ENCODE data around the gene MACROH2A1. TPM values are rescaled to one million over a fixed set of nuclear protein-coding genes. Genes with fewer than 3 reads are reported as not detected.

Gene MACROH2A1
- total RNA-seq, 1 donor from 2014 or later, result 165 TPM

DNA sequence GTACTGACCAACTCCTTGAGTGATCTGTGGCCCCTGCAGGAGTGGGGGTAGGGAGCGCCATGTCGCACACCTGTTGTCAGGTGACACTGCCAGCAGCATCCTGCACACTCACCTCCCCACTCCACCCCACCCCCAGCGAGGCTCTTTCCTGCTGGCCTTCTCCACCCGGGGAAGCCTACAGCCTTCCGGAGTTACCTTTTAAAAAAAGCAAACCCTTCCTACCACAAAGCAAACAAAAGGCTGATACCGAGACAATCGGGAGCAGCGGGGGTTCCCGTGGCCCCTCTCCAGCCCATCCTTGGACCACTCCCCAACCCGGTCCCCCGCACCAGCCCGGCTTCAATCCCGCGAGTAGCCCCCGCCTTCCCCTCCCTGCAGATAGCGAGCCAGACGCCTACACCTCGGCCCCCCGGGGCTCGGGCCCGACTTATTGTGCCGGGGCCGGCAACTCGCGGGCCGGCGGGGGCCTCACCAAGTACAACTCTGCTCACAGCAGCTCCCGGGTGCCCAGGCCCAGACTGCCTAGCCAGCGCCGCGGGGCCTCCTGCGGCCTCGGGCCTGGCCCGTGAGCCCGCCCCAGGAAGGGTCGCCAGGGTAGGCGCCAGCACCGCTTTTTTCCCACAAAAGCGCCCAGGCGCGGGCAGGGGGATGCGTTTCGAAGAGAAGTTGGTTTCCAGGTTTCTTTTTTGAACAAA, 724 bp downstream of the MACROH2A1 start:
- peak; percentile 30 for DNase-seq (ENCODE audit: low read depth)

DNA sequence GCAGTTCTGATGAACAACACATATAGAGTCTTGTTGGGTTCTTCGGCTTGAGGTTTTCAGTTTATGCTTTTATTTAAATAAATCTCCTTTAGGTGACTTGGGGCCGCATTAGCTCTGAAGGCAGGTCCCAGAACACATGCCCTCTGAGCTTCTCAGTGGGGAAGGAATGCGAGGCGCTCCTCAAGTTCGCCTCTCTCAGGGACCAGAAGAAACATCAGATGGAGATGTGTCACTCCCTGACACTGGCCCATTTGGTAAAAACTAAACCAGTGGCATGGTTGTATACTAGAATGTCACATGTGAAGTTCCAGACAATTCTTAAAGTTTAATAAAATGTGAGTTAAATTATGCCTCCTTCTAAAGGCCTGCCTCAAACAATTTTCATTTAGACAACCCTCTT, 1.9 kb downstream of the MACROH2A1 start:
- no peak for DNase-seq (ENCODE audit: low read depth)

GRCh38 chr5:135396459-135397055, 2.5 kb downstream of the MACROH2A1 start:
- no peak for DNase-seq (ENCODE audit: low read depth)

GRCh38 chr5:135395866-135396265, 3.2 kb downstream of the MACROH2A1 start:
- no peak for DNase-seq (ENCODE audit: low read depth)

- peak; percentile 37 for DNase-seq (ENCODE audit: low read depth)
Measured at GRCh38 chr5:135395451-135395850, 3.6 kb downstream of the MACROH2A1 start.

- peak; percentile 21 for DNase-seq (ENCODE audit: low read depth)
Measured at GRCh38 chr5:135394095-135394494, 4.9 kb downstream of the MACROH2A1 start.

- no peak for DNase-seq (ENCODE audit: low read depth)
Measured at GRCh38 chr5:135393691-135394090, 5.3 kb downstream of the MACROH2A1 start.

DNA sequence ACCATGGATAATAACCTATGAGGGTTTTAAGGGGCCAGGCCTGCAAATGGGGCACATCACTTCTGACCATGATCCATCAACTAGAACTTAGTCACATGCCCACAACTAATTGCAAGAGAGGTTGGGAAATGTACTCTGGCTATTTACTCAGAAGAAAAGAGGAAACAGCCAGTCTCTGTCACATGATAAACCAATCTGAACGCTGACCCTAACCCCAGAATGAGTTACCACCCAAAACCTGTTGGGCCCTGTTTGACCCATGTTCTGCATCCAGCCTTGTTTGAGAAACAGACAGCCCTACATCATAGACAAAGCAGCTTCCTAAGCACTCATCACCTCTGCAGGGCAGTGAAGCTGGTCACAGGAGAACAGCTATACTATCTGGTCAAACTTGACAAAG, 5.8 kb downstream of the MACROH2A1 start:
- no peak for DNase-seq (ENCODE audit: low read depth)

GRCh38 chr5:135392256-135392655, 6.8 kb downstream of the MACROH2A1 start:
- DNase-seq (ENCODE audit: low read depth), result peak; percentile 90

DNA sequence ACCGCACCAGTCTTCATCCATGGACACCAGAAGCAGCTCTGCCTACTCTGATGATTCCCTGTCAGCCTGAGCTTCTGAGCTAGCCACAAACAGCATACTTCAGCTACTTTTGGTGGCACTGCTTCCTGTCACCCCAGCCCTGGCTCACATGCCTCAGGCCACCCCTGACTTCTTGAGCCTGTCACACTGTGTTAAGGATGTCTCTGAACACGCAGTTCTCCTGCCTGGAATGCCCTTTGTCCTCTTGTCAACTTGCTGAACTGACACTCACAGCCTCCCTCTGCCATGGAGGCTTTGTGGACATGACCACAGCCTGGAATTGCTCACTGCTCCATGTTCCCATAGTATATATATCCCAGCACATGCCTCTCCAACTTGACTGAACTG, 7.2 kb downstream of the MACROH2A1 start:
- DNase-seq (ENCODE audit: low read depth), result peak; percentile 91

DNA sequence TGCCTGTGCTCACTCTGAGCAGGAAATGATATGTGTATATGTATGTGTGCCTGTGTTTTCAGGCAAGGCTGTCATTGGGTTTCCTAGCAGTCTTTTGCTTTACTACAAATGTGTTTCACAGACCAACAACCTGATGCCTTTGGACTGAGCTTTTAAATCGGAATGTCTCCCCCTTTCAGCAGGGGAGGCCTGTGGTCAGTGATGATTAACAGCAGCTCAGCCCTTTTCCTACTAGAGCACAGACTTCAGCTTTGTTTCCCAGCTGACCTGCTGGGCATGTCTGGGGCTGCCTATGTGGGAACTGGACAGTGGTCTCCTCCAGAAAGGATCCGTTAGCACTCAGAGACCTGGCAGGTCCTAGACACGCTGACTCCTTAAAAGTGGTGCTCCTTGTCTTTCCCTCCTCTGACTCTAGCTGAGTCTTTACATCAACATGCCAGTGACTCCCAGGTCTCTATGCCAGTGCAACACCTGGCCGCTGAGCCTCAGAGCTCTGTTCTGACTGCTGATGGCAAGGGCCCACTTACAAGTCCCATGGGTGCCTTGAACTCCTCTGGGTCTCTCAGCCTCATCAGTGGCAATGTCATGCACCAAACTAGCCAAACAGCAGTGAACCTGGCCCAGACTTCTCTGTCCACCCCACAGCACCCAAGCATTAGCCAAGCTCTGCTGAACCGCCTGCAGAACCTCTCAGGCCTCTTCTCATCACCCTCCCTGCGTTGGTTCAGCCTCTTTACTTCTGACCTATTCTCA, 7.7 kb downstream of the MACROH2A1 start:
- peak; percentile 90 for DNase-seq (ENCODE audit: low read depth)

- DNase-seq (ENCODE audit: low read depth), result no peak
Measured at GRCh38 chr5:135388860-135389435, 10.1 kb downstream of the MACROH2A1 start.

GRCh38 chr5:135387629-135387960, 11.4 kb downstream of the MACROH2A1 start:
- DNase-seq (ENCODE audit: low read depth), result no peak

DNA sequence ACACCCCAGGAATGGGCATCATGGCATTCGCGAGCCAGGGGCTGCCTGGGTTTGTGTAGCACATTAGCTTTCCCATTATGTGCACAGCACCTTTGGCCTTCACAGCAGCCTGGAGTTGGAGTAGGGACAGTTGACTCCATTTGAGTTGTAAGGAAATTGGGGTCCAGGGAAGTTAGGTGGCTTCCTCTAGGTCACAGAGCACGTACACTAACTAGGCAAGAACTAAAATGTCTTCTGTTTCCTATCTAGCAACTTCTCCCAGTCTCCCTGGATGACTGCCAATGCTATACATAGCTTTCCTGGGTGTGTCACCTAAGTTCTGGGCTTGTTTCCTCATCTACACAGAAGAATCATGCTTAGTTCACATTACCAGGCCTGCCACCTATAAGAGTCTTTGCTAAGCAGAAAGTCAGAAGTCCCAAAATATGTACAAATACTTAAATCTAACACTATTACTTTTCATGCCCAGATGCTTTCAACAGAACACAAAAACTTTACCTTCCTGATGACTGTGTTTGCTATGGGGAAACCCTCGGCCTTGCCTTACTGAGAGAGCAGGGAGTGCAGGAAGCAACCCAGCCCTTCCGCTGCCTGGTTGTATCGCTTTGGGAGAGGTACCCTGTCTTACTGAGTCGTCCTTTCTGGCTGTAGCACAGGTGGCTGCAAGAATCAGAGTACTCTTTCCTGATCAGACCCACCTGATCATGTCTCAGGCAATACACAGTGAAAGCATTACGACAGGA, 12.0 kb downstream of the MACROH2A1 start:
- peak; percentile 79 for DNase-seq (ENCODE audit: low read depth)

DNA sequence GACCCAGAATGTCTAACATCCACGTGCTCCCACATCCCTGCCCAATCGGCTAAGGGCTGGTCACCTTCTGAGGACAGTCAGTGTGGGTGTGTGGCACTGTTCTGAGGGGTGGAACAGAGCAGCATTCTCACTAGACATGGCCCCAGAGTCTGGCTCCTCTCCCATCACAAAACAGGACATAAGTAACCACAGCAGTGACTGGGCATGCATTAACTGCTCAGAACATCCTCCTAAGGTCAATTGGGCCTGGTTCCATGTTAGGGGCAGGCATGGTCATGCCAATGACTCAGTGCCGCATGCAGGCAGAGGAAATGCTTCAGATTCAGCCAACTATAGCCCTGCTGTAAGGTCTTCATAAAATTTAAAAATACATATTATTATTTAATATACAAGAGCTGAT, 12.9 kb downstream of the MACROH2A1 start:
- DNase-seq (ENCODE audit: low read depth), result peak; percentile 23

- no peak for DNase-seq (ENCODE audit: low read depth)
Measured at GRCh38 chr5:135385576-135385975, 13.5 kb downstream of the MACROH2A1 start.

- no peak for DNase-seq (ENCODE audit: low read depth)
Measured at GRCh38 chr5:135384898-135385297, 14.1 kb downstream of the MACROH2A1 start.

GRCh38 chr5:135383803-135384495, 15.1 kb downstream of the MACROH2A1 start:
- no peak for DNase-seq (ENCODE audit: low read depth)

- DNase-seq (ENCODE audit: low read depth), result no peak
Measured at GRCh38 chr5:135382981-135383380, 16.1 kb downstream of the MACROH2A1 start.

GRCh38 chr5:135382106-135382790, 16.8 kb downstream of the MACROH2A1 start:
- DNase-seq (ENCODE audit: low read depth), result no peak
